HCT116 (cell line): ENCODE data around the gene NDUFB8.

Experiments used
- CEBPB ChIP-seq: IDR thresholded peaks from 2 replicates; pipeline ENCODE4 v1.6.1; 2012; ENCODE audit warnings: low read depth
- CTCF ChIP-seq, 3 experiments: fragments of 200-600 bp in 1 of 3; sonication (generic) in 1 of 3; IDR thresholded peaks in 2 of 3; conservative IDR thresholded peaks in 1 of 3; 2 replicates each; pipeline ENCODE4 v1.5.1; 2012 to 2017; ENCODE audit warnings: low read depth in 2 of 3, low read length in 2 of 3, antibody characterized with exemption in 1 of 3, borderline replicate concordance in 1 of 3, control low read depth in 1 of 3, mild to moderate bottlenecking in 1 of 3, mixed read lengths in 1 of 3, mixed run types in 1 of 3, moderate library complexity in 1 of 3; ENCODE audit not compliant: insufficient read depth in 1 of 3
- EZH2 ChIP-seq: fragments of 200-600 bp; sonication (generic); IDR thresholded peaks from 2 replicates; pipeline ENCODE4 v1.6.1; 2017; ENCODE audit warnings: antibody characterized with exemption, mixed run types
- EZH2phosphoT487 ChIP-seq: fragments of 200-600 bp; IDR thresholded peaks from 2 replicates; pipeline ENCODE4 v1.6.1; 2018; ENCODE audit warnings: antibody characterized with exemption, borderline replicate concordance
- POLR2A ChIP-seq: IDR thresholded peaks from 2 replicates; pipeline ENCODE4 v1.7.0; 2011; ENCODE audit warnings: borderline replicate concordance; ENCODE audit not compliant: insufficient read depth, insufficient read length; ENCODE audit errors: extremely low read depth
- REST ChIP-seq: IDR thresholded peaks from 2 replicates; pipeline ENCODE4 v1.6.1; 2012; ENCODE audit warnings: low read depth
- SP1 ChIP-seq: IDR thresholded peaks from 2 replicates; pipeline ENCODE4 v1.6.1; 2012; ENCODE audit warnings: low read depth
- SRF ChIP-seq: IDR thresholded peaks from 2 replicates; pipeline ENCODE4 v1.6.1; 2012; ENCODE audit warnings: low read depth
- TCF7L2 ChIP-seq: IDR thresholded peaks from 2 replicates; pipeline ENCODE4 v1.7.0; 2011; ENCODE audit warnings: borderline replicate concordance, inconsistent platforms; ENCODE audit not compliant: insufficient read depth, insufficient read length; ENCODE audit errors: extremely low read depth
- YY1 ChIP-seq: IDR thresholded peaks from 2 replicates; pipeline ENCODE4 v1.6.1; 2011; ENCODE audit warnings: low read length, low read depth, moderate library complexity, mild to moderate bottlenecking; ENCODE audit not compliant: insufficient replicate concordance; ENCODE audit errors: extremely low read depth
- ZFX ChIP-seq: fragments of 450-650 bp; IDR thresholded peaks from 2 replicates; pipeline ENCODE4 v1.6.1; 2017

GRCh38 chr10:100479037-100479436, 50.6 kb downstream of the NDUFB8 start:
- TF ChIP-seq TCF7L2, result no peak
- TF ChIP-seq CTCF (IDR thresholded peaks at IDR 0.05 in 2 of 3, conservative IDR thresholded peaks at IDR 0.05 in 1 of 3; ENCODE audit: borderline replicate concordance in 1 of 3, insufficient read depth in 1 of 3, low read depth in 2 of 3, low read length in 2 of 3), result no peak
- no peak for TF ChIP-seq EZH2
- TF ChIP-seq ZFX, result no peak
- TF ChIP-seq POLR2A, result no peak
- no peak for TF ChIP-seq CEBPB
- TF ChIP-seq YY1, result no peak
- no peak for TF ChIP-seq SP1
- TF ChIP-seq EZH2phosphoT487, result no peak
- TF ChIP-seq REST, result no peak
- TF ChIP-seq SRF, result no peak
